Upper lobe of left lung (tissue), 4 donors: ENCODE results near the gene TOP3B.

ENCODE experiments used
- POLR2AphosphoS5 ChIP-seq, 2 donors: sonication (generic); formaldehyde crosslinking; IDR thresholded peaks; one replicate each; pipeline ENCODE4 v1.5.1; 2017; ENCODE audit warnings: antibody characterized with exemption in 2 of 2
- TF ChIP-seq, protein P1 (sequence below), 6 experiments: fragments of 450-650 bp in 4 of 6; fragments of 200-600 bp in 2 of 6; sonication (generic) in 2 of 6; IDR thresholded peaks; one replicate each; pipeline ENCODE4 v1.5.1; 2016 to 2019; ENCODE audit warnings: antibody characterized with exemption in 6 of 6

DNA sequence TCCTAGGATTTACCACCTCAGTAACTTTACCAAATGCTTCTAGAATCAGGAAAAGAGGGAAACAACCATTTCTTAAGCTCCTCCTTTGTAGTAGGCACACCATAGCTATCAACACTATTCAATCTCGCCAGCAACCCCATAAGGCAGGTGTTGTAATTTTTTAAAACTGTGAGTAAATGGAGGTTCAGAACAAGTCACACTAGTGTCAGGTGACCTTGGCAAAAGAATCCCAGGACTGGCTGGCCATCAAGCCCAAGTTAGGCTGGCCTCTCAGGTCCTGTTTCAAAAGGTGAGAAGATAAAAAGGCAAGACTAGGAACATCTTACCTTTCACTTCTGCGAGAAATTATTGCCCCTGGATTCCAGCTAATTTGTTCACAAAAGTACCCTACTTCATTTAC is 713 bp downstream of the TOP3B start:
- TF ChIP-seq POLR2AphosphoS5 (IDR thresholded peaks at IDR 0.05): no peak
- TF ChIP-seq, protein P1, sequence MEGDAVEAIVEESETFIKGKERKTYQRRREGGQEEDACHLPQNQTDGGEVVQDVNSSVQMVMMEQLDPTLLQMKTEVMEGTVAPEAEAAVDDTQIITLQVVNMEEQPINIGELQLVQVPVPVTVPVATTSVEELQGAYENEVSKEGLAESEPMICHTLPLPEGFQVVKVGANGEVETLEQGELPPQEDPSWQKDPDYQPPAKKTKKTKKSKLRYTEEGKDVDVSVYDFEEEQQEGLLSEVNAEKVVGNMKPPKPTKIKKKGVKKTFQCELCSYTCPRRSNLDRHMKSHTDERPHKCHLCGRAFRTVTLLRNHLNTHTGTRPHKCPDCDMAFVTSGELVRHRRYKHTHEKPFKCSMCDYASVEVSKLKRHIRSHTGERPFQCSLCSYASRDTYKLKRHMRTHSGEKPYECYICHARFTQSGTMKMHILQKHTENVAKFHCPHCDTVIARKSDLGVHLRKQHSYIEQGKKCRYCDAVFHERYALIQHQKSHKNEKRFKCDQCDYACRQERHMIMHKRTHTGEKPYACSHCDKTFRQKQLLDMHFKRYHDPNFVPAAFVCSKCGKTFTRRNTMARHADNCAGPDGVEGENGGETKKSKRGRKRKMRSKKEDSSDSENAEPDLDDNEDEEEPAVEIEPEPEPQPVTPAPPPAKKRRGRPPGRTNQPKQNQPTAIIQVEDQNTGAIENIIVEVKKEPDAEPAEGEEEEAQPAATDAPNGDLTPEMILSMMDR (IDR thresholded peaks at IDR 0.05): no peak
